ENCODE measurements around the gene B2M. TPM values are rescaled to one million over a fixed set of nuclear protein-coding genes. Genes with fewer than 3 reads are reported as not detected.

The B2M gene
- total and polyA plus RNA-seq, 10 of the 15 experiments (the other 5 are each of a cell fraction or from before 2014, with no cell fraction given) = 2,901 to 22,794 (median 8,374) TPM

GRCh38 chr15:44713006-44713966 lies 2.0 kb downstream of the B2M start (continued):
- TF ChIP-seq ZNF592 (IDR thresholded peaks at IDR 0.05) = no peak
- no peak for TF ChIP-seq ASH2L (IDR thresholded peaks at IDR 0.05; ENCODE audit: borderline replicate concordance, low read depth)
- TF ChIP-seq PML (IDR thresholded peaks at IDR 0.05; ENCODE audit: low read length) = no peak
- no peak for TF ChIP-seq ZZZ3 (IDR thresholded peaks at IDR 0.05; ENCODE audit: control insufficient read depth, insufficient read length, low read depth)
- no peak for TF ChIP-seq BHLHE40 (IDR thresholded peaks at IDR 0.05; ENCODE audit: borderline replicate concordance in 1 of 2, low read depth in 2 of 2, low read length in 1 of 2)
- TF ChIP-seq E4F1 (IDR thresholded peaks at IDR 0.05; ENCODE audit: borderline replicate concordance, partially characterized antibody) = no peak
- TF ChIP-seq SREBF2 (IDR thresholded peaks at IDR 0.05; ENCODE audit: low read length) = no peak
- TF ChIP-seq ZNF384 (IDR thresholded peaks at IDR 0.05; ENCODE audit: borderline replicate concordance, low read depth, low read length) = no peak
- peak; percentile 25 to 45 (median 34); a peak in 4 of 6 replicates for TF ChIP-seq CTCF (IDR thresholded peaks at IDR 0.05 in 2 of 3, conservative IDR thresholded peaks at IDR 0.05 in 1 of 3; ENCODE audit: control insufficient read depth in 2 of 3, extremely low read depth in 1 of 3, insufficient read depth in 1 of 3, low read depth in 3 of 3, low read length in 3 of 3)
- TF ChIP-seq SKIL (IDR thresholded peaks at IDR 0.05; ENCODE audit: low read depth, poor library complexity, severe bottlenecking) = peak; percentile 2
- no peak for TF ChIP-seq BRCA1 (IDR thresholded peaks at IDR 0.05; ENCODE audit: low read depth, low read length)
- no peak for TF ChIP-seq RBBP5 (conservative IDR thresholded peaks at IDR 0.05)
- TF ChIP-seq RB1 (IDR thresholded peaks at IDR 0.05; ENCODE audit: borderline replicate concordance) = no peak
